ENCODE data around the gene ARL9.
A peak's percentile ranks its signal among the peaks of the same experiment; 100 is the strongest.

ARL9 gene, protein sequence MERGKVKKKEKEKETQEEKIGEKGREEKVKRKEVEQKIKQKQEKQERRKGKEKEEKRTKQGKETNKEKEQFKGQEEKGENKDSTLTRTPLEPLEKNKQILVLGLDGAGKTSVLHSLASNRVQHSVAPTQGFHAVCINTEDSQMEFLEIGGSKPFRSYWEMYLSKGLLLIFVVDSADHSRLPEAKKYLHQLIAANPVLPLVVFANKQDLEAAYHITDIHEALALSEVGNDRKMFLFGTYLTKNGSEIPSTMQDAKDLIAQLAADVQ

GRCh38 chr4:56505269-56506130, at the start of gene ARL9:
ARL9 (plus strand) TSS chr4:56505791; CDS start chr4:56505863, 72 bp downstream.
- DNase-seq: peak; percentile 88

DNA sequence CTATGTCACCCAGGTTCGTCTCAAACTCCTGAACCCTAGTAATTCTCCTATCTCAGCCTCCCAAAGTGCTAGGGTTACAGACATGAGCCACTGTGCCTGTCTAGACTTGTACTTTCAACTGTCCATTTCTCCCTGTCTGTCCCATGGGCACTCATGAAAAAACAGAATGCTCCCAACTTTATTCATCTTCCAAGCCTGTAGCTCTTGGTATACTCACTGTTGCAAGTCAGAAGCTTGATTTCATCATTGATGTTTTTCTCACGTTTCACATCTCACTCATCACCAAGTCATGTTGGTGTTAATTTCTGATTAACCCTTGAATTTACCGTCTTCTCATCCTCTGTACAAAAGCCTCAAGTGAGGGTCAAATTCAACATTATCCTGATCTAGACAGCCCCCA, 45.5 kb upstream of the ARL9 start:
- no peak for DNase-seq

DNA sequence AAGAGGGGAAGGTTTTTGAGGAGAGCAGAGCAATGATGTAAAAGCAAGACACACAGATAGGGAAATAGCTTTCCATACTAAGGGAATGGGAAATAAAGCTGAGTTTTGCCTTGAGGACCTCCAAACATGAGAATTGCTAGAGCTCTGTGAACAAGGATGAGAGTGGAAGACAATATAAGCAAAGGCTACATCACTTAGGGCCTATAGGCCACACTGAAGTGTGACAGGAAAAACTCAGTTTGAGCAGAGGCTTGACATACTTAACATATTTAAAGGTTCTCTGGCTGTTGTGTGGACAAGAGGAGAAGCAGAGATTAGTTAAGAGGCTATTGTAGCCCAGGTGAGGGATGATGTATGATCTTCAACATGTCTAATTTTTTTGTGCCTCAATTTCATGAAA, 43.4 kb upstream of the ARL9 start:
- DNase-seq: no peak

DNA sequence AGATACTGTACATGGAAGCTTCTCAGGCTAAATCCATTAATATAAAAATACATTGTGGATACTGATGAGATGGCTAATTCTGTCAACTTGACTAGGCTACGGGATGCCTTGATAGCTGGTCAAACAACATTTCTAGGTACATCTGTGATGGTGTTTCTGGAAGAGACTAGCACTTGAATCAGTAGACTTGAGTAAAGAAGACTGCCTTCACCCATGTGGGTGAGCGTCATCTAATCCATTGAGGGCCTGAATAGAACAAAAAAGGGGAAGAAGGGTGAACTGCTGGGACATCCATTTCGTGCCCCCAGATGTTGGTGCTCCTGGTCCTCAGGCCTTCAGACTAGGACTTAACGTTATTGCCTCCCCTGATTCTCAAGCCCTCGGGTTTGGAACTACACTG, 41.9 kb upstream of the ARL9 start:
- no peak for DNase-seq

- peak; percentile 27 for DNase-seq
These were observed 41.0 kb upstream of the ARL9 start for GRCh38 chr4:56464581-56464980.

- no peak for DNase-seq
These were observed 39.8 kb upstream of the ARL9 start for GRCh38 chr4:56465599-56466295.

DNA sequence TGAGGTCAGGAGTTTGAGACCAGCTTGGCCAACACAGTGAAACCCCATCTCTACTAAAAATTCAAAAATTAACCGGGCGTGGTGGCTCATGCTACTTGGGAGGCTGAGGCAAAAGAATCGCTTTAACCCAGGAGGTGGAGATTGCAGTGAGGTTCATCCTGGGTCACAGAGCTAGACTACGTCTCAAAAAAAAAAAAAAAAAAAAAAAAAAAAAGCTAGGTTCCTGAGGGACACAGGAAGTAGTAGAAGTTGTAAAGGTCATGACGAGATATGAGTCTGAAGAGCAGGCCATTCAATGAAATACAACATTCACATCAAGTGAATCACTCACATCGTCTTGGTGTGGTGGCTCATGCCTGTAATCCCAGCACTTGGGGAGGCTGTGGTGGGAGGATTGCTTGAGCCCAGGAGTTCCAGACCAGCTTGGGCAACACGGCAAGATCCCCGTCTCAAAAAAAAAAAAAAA, 39.3 kb upstream of the ARL9 start:
- peak; percentile 54 for DNase-seq

GRCh38 chr4:56466910-56467283, 38.7 kb upstream of the ARL9 start:
- DNase-seq: peak; percentile 28

- DNase-seq: peak; percentile 91
These were observed 38.1 kb upstream of the ARL9 start, which contains the start of gene SRP72 for GRCh38 chr4:56467284-56468096. SRP72 (plus strand) TSS chr4:56467617; CDS start chr4:56467636, 19 bp downstream.

DNA sequence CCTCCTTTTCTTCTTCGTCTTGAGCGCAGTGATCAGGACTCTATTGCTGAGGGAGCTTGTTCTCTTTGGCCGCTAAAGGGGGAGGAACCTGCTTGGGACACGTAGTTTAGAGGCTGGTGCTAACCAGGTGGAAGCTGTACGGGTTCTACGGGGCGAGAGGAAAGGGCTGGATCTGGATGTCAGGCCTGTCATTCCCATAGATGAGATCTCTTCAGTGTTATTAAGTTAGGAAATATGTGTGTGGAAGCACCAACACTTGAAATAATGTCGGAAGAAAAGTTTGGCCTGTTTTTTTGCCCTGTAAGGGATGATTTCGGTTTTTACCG, 37.5 kb upstream of the ARL9 start:
- DNase-seq: peak; percentile 71

DNA sequence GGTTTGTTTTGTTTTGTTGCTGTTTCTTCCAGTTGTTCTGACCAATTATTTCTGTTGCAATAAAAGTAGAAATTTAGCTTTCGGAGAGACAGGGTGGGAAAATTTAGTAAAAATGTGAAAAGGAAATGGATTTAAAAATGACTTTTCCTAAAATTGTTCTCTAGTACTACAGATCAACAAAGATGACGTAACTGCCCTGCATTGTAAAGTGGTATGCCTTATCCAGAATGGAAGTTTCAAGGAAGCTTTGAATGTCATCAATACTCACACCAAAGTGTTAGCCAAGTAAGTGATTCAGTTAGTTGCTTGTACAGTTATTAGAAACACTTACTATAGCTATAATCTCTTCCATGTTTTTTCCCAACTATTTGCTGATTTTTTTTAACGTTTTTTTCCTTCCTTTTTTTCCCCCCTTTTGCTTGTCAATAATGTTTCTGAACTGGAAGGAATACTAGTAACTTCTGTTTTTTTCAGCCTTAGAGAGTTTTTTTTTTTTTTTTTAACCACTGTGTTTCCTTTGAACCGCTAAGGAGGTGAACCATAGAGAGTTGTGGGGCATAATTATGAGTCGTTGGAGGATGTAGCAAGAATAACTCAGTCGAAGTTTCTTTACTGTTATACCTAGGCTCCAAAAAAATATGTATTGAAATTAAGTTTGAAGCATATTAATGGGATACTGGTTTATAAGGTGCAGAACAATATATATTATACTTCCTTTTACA, 35.9 kb upstream of the ARL9 start:
- no peak for DNase-seq

DNA sequence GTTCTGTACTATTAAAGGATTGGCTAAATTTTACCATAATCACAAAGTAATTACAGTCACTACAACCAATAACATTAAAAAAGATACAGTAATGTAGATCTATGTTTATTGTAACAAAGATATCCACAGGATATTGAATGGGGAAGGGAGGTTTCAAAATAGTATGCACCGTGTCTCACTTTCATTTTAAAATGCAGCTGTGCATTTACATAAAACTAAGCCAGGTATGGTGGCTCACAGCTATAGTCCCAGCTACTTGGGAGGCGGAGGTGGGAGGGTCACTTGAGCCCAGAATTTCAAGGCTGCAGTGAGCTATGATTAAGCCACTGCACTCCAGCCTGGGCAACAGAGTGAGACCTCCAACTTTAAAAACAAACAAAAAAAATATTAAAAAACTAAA, 29.7 kb upstream of the ARL9 start:
- DNase-seq: no peak

DNA sequence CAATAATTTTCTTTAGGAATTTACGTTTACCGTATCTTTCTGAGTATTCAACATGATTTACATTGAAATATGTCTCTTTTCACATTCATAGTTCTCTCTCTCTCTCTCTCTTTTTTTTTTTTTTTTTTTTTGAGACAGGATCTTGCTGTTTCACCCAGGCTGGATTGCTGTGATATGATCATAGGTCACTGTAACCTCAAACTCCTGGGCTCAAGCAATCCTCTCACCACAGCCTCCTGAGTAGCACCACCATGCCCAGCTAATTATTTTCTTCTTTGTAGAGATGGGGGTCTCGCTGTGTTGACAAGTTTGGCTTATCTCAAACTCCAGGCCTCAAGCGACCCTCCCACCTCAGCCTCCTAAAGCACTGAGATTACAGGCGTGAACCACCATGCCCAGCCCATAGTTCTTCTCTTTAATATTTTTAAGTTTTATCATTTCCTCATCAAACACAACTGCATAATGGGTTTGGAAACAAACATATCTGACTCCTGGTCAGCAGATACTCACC, 28.3 kb upstream of the ARL9 start:
- DNase-seq: no peak

- no peak for DNase-seq
These were observed 24.9 kb upstream of the ARL9 start for GRCh38 chr4:56480691-56481090.

- DNase-seq: peak; percentile 41
These were observed 9.3 kb upstream of the ARL9 start for GRCh38 chr4:56496241-56496640.

- DNase-seq: no peak
These were observed 5.5 kb downstream of the ARL9 start for GRCh38 chr4:56511098-56511497.

DNA sequence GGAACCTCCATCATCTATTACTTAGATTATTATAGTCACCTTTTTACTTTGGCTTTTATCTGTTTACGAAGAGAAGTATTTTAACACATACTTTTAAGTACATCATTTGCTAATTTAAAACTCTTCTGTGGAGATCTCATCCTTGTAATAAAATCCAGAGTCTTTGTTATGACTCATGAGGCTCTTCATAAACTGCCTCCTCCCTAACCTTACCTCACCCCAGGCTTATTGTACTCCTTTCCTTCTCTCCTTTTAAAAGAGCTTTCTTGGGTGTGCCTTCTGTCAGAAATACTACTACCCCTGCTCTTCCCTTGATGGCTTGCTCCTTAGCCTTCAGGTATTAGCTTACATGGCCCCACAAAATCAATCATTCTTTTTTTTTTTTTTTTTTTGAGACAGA, 6.6 kb downstream of the ARL9 start:
- DNase-seq: no peak

GRCh38 chr4:56513517-56513916, 7.9 kb downstream of the ARL9 start:
- no peak for DNase-seq

- peak; percentile 89 for DNase-seq
These were observed 24.9 kb downstream of the ARL9 start for GRCh38 chr4:56530269-56531148.

DNA sequence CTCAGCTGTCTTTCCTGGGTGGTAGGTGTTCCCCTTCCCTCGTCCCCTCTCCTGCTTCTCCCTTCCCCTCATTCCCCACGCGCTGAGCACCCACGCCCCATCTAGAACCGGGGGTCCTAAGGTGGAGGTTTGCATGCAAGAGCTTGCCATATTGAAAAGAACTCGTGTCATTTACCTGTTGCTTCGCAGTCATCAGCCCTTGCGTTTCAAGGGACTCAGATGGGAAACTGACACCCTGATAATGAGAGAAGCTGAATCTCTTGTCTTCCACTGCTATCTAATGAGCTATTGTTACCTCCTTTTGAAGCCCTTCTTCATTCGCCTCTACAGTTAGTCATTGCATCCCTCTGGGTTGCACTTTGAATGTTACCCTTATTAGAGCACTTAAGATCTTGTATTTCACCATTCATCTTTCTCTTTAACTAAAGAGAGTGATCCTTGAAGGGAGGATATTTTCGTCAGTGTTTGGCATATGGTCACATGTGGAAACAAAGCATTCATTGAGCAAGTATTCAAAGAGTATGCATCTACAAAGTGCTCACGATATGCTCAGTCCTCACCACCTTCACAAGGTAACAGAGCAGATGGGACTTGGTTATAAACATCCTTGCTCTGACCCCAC, 25.7 kb downstream of the ARL9 start:
- DNase-seq: no peak

All from DMS53 (cell line).